HCT116 (cell line): ENCODE results near the gene REEP3. TPM values are rescaled to one million over a fixed set of nuclear protein-coding genes. Genes with fewer than 3 reads are reported as not detected.

ENCODE experiments used
- ATAC-seq: fragments of 200-7000 bp; cut with Tn5 transposase; 2 replicates; pipeline ENCODE4 v1.9.1; 2020; ENCODE audit warnings: mild to moderate bottlenecking, moderate library complexity
- BruUV-seq: library from RNA; stranded (reverse); fragments of 400-500 nt; replicated peaks from 2 replicates; lab custom pipeline; 2021; lab: Mats Ljungman, UMichigan
- CTCF ChIA-PET: fragments of 300-600 bp; sonication (Branson Sonifier 250); formaldehyde crosslinking; loops from one replicate; lab custom pipeline; 2021; ENCODE audit warnings: antibody characterized with exemption; lab: Charles Lee
- POLR2A ChIA-PET: fragments of 300-600, 350-600 bp; sonication (Branson Sonifier 250); formaldehyde crosslinking; loops from one replicate; lab custom pipeline; 2021; ENCODE audit warnings: antibody characterized with exemption; lab: Charles Lee
- RAD21 ChIA-PET, 2 experiments: fragments of 300-600 bp; sonication (Branson Sonifier 250); formaldehyde crosslinking; loops; one replicate each; lab custom pipeline; 2023; ENCODE audit warnings: low total read pairs in 2 of 2; ENCODE audit not compliant: uncharacterized antibody in 2 of 2, unreplicated experiment in 2 of 2, low non-redundant PET in 1 of 2; lab: Charles Lee
- DNase-seq: peaks from one replicate; pipeline ENCODE4 v3.0.0-alpha.2; 2010; ENCODE audit warnings: low read depth, low spot score
- H2AFZ ChIP-seq: fragments of 200-600 bp; shearing (Covaris generic), sonication (generic); 2 replicates; pipeline ENCODE4 v1.6.1; 2017; ENCODE audit warnings: low read depth, mixed run types, mixed read lengths, antibody characterized with exemption, low read length; ENCODE audit not compliant: poor library complexity, severe bottlenecking
- H3K27ac ChIP-seq: 2 replicates; pipeline ENCODE4 v1.5.1; 2012; ENCODE audit warnings: low read depth, low read length
- H3K27me3 ChIP-seq: fragments of 200-600 bp; sonication (generic); 2 replicates; pipeline ENCODE4 v1.6.1; 2016; ENCODE audit warnings: mixed run types, low read length, mixed read lengths; ENCODE audit not compliant: insufficient read depth
- H3K36me3 ChIP-seq, 2 experiments: fragments of 200-500 bp in 1 of 2; fragments of 200-600 bp in 1 of 2; sonication (Bioruptor generic) in 1 of 2; sonication (generic) in 1 of 2; 2 replicates each; pipeline versions ENCODE4 v1.5.1 to v1.6.1; 2014 to 2016; ENCODE audit warnings: low read length in 2 of 2, inconsistent platforms in 1 of 2, mixed read lengths in 1 of 2, mixed run types in 1 of 2; ENCODE audit not compliant: insufficient read depth in 2 of 2, control insufficient read depth in 1 of 2
- H3K4me1 ChIP-seq, 2 experiments: fragments of 200-600 bp in 1 of 2; sonication (generic) in 1 of 2; 2 replicates each; pipeline versions ENCODE4 v1.5.1 to v1.6.1; 2012 to 2017; ENCODE audit warnings: low read length in 2 of 2, inconsistent platforms in 1 of 2, mild to moderate bottlenecking in 1 of 2, mixed read lengths in 1 of 2, mixed run types in 1 of 2, moderate library complexity in 1 of 2; ENCODE audit not compliant: insufficient read depth in 2 of 2, control insufficient read depth in 1 of 2
- H3K4me2 ChIP-seq: fragments of 200-600 bp; sonication (generic); 2 replicates; pipeline ENCODE4 v1.6.1; 2017; ENCODE audit warnings: mixed run types, low read length, mixed read lengths
- H3K4me3 ChIP-seq, 2 experiments: fragments of 200-600 bp in 1 of 2; sonication (generic) in 1 of 2; replicated peaks in 1 of 2; 2 replicates each; pipeline ENCODE4 v1.5.1; 2011 to 2016; ENCODE audit warnings: low read length in 2 of 2, control low read depth in 1 of 2, low read depth in 1 of 2, mild to moderate bottlenecking in 1 of 2, mixed read lengths in 1 of 2, mixed run types in 1 of 2
- H3K79me2 ChIP-seq: fragments of 200-600 bp; sonication (generic); 2 replicates; pipeline ENCODE4 v1.6.1; 2017; ENCODE audit warnings: mild to moderate bottlenecking, mixed run types, low read length, moderate library complexity, mixed read lengths; ENCODE audit not compliant: insufficient read depth
- H3K9ac ChIP-seq: fragments of 200-600 bp; sonication (generic); 2 replicates; pipeline ENCODE4 v1.6.1; 2016; ENCODE audit warnings: low read length, mixed read lengths
- H3K9me2 ChIP-seq: fragments of 200-600 bp; sonication (generic), shearing (Covaris generic); 2 replicates; pipeline ENCODE4 v1.6.1; 2017; ENCODE audit warnings: mixed run types, mild to moderate bottlenecking, moderate library complexity; ENCODE audit not compliant: insufficient read depth
- H3K9me3 ChIP-seq, 2 experiments: fragments of 200-500 bp in 1 of 2; fragments of 200-600 bp in 1 of 2; sonication (Bioruptor generic) in 1 of 2; sonication (generic) in 1 of 2; 2 replicates each; pipeline ENCODE4 v1.6.1; 2014 to 2017; ENCODE audit warnings: low read length in 2 of 2, mixed read lengths in 2 of 2, inconsistent platforms in 1 of 2, low read depth in 1 of 2, mild to moderate bottlenecking in 1 of 2, mixed run types in 1 of 2, moderate library complexity in 1 of 2; ENCODE audit not compliant: control insufficient read depth in 1 of 2, insufficient read depth in 1 of 2
- H4K20me1 ChIP-seq: fragments of 200-600 bp; sonication (generic), shearing (Covaris generic); 2 replicates; pipeline ENCODE4 v1.6.1; 2017; ENCODE audit warnings: mixed run types, mild to moderate bottlenecking, moderate library complexity; ENCODE audit not compliant: insufficient read depth
- EGR1 ChIP-seq: IDR thresholded peaks from 2 replicates; pipeline ENCODE4 v1.6.1; 2012; ENCODE audit warnings: low read depth
- EZH2 ChIP-seq: fragments of 200-600 bp; sonication (generic); IDR thresholded peaks from 2 replicates; pipeline ENCODE4 v1.6.1; 2017; ENCODE audit warnings: antibody characterized with exemption, mixed run types
- FOSL1 ChIP-seq: IDR thresholded peaks from 2 replicates; pipeline ENCODE4 v1.6.1; 2012; ENCODE audit warnings: low read depth
- POLR2A ChIP-seq: IDR thresholded peaks from 2 replicates; pipeline ENCODE4 v1.7.0; 2011; ENCODE audit warnings: borderline replicate concordance; ENCODE audit not compliant: insufficient read depth, insufficient read length; ENCODE audit errors: extremely low read depth
- RAD21 ChIP-seq: IDR thresholded peaks from 2 replicates; pipeline ENCODE4 v1.6.1; 2012; ENCODE audit warnings: low read depth, mild to moderate bottlenecking
- SIN3A ChIP-seq: IDR thresholded peaks from 2 replicates; pipeline ENCODE4 v1.6.1; 2012; ENCODE audit warnings: low read depth
- YY1 ChIP-seq: IDR thresholded peaks from 2 replicates; pipeline ENCODE4 v1.6.1; 2011; ENCODE audit warnings: low read length, low read depth, moderate library complexity, mild to moderate bottlenecking; ENCODE audit not compliant: insufficient replicate concordance; ENCODE audit errors: extremely low read depth
- ZFX ChIP-seq: fragments of 450-650 bp; IDR thresholded peaks from 2 replicates; pipeline ENCODE4 v1.6.1; 2017
- ZNF274 ChIP-seq: fragments of 200-500 bp; sonication (Bioruptor generic); IDR thresholded peaks from 2 replicates; pipeline ENCODE4 v1.6.1; 2014; ENCODE audit warnings: mild to moderate bottlenecking, low read depth, low read length, inconsistent platforms
- intact Hi-C: fragments of 100-400 bp; cut with micrococcal nuclease; formaldehyde crosslinking; loops from 2 replicates; pipeline ENCODE4 v1.10.0; 2022
- total RNA-seq: library from RNA; stranded (reverse); gene quantifications from one replicate; pipeline ENCODE4 v1.2.1, GENCODE V29; 2021; ENCODE audit not compliant: unreplicated experiment
- TF ChIP-seq, protein P1 (sequence below): IDR thresholded peaks from 2 replicates; pipeline ENCODE4 v1.6.1; 2012
- TF ChIP-seq, protein P2 (sequence below): IDR thresholded peaks from 2 replicates; pipeline ENCODE4 v1.6.1; 2012
- TF ChIP-seq, protein P3 (sequence below): IDR thresholded peaks from 2 replicates; pipeline ENCODE4 v1.6.1; 2012; ENCODE audit warnings: low read depth

The REEP3 gene
- total RNA-seq, 1 experiment from 2014 or later, result 41.3 TPM

DNA sequence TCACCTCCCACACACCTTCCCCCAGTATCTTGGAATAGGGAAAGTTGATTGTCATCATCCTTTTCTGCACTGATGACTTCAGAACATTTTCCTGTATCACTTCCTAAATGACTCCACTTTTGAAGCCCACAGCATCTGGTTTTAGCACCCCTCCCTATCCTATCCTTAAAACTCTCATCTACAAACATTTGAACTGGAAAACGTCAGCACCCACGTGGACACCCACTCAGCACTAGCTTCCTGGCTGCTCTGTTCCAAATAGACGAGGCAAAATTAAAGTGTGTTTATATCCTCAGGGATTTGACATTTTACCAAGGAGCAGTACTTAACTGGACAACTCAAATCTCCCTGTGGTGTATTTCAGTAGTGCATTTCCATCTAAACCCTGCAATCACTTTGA is 73.9 kb downstream of the REEP3 start:
- RAD21 ChIA-PET, result no interaction called here
- DNase-seq (no peak), ATAC-seq (no peak)
- no peak overlapping the region for H2AFZ ChIP-seq
- no peaks in the 10 kb centered on the region for H3K27me3 ChIP-seq
- H3K9me3 ChIP-seq, result no peaks in the 10 kb centered on the region
- H4K20me1 ChIP-seq, result no peaks in the 10 kb centered on the region
- H3K4me1 ChIP-seq, result no peaks in the 10 kb centered on the region
- TF ChIP-seq EZH2, result no peak
- no peak for TF ChIP-seq RAD21
- TF ChIP-seq, protein P1, sequence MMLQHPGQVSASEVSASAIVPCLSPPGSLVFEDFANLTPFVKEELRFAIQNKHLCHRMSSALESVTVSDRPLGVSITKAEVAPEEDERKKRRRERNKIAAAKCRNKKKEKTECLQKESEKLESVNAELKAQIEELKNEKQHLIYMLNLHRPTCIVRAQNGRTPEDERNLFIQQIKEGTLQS, result no peak
- TF ChIP-seq ZNF274, result no peak
- TF ChIP-seq, protein P2, sequence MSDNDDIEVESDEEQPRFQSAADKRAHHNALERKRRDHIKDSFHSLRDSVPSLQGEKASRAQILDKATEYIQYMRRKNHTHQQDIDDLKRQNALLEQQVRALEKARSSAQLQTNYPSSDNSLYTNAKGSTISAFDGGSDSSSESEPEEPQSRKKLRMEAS, result no peak
- no peak for TF ChIP-seq POLR2A
- no peak for TF ChIP-seq EGR1
- TF ChIP-seq SIN3A, result no peak
- TF ChIP-seq YY1, result no peak
- TF ChIP-seq FOSL1, result no peak
- TF ChIP-seq, protein P3, sequence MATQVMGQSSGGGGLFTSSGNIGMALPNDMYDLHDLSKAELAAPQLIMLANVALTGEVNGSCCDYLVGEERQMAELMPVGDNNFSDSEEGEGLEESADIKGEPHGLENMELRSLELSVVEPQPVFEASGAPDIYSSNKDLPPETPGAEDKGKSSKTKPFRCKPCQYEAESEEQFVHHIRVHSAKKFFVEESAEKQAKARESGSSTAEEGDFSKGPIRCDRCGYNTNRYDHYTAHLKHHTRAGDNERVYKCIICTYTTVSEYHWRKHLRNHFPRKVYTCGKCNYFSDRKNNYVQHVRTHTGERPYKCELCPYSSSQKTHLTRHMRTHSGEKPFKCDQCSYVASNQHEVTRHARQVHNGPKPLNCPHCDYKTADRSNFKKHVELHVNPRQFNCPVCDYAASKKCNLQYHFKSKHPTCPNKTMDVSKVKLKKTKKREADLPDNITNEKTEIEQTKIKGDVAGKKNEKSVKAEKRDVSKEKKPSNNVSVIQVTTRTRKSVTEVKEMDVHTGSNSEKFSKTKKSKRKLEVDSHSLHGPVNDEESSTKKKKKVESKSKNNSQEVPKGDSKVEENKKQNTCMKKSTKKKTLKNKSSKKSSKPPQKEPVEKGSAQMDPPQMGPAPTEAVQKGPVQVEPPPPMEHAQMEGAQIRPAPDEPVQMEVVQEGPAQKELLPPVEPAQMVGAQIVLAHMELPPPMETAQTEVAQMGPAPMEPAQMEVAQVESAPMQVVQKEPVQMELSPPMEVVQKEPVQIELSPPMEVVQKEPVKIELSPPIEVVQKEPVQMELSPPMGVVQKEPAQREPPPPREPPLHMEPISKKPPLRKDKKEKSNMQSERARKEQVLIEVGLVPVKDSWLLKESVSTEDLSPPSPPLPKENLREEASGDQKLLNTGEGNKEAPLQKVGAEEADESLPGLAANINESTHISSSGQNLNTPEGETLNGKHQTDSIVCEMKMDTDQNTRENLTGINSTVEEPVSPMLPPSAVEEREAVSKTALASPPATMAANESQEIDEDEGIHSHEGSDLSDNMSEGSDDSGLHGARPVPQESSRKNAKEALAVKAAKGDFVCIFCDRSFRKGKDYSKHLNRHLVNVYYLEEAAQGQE, result no peak
- no peak for TF ChIP-seq ZFX
- POLR2A ChIA-PET, result no interaction called here
- intact Hi-C loops, result no loop called here
- CTCF ChIA-PET, result no interaction called here
- no peak overlapping the region for H3K4me3 ChIP-seq
- H3K9ac ChIP-seq, result no peak overlapping the region
- H3K4me2 ChIP-seq, result no peak overlapping the region
- H3K79me2 ChIP-seq, result peaks cover 9% of the 10 kb centered on the region
- no peaks in the 10 kb centered on the region for H3K9me2 ChIP-seq
- peaks cover 0 to 9% of the 10 kb centered on the region in 2 experiments; a peak in 2 of 4 replicates for H3K36me3 ChIP-seq
- BruUV-seq, result no TSS peak
- no peak overlapping the region for H3K27ac ChIP-seq
